Panc1 (cell line): ENCODE results near the gene TREX2. TPM values are rescaled to one million over a fixed set of nuclear protein-coding genes. Genes with fewer than 3 reads are reported as not detected.

Experiments
- ATAC-seq: fragments of 200-7000 bp; cut with Tn5 transposase; 2 replicates; pipeline ENCODE4 v1.9.1; 2020; ENCODE audit warnings: mild to moderate bottlenecking, moderate library complexity
- BruUV-seq: library from RNA; stranded (reverse); fragments of 400-500 nt; replicated peaks from 2 replicates; lab custom pipeline; 2021; lab: Mats Ljungman, UMichigan
- CTCF ChIA-PET: fragments of 300-600 bp; sonication (Branson Sonifier 250); formaldehyde crosslinking; loops from one replicate; lab custom pipeline; 2022; ENCODE audit warnings: antibody characterized with exemption; lab: Charles Lee
- POLR2A ChIA-PET: fragments of 300-600 bp; sonication (Branson Sonifier 250); formaldehyde crosslinking; loops from one replicate; lab custom pipeline; 2022; ENCODE audit warnings: antibody characterized with exemption; lab: Charles Lee
- DNase-seq: peaks from one replicate; pipeline ENCODE4 v3.0.0-alpha.2; 2010; ENCODE audit warnings: low read depth, low spot score
- H3K27ac ChIP-seq: 2 replicates; pipeline ENCODE4 v1.5.1; 2011; ENCODE audit warnings: mild to moderate bottlenecking, low read length, inconsistent platforms
- H3K27me3 ChIP-seq: fragments of 200-500 bp; sonication (Bioruptor generic); 2 replicates; pipeline ENCODE4 v1.6.0; 2014; ENCODE audit warnings: low read length, inconsistent platforms; ENCODE audit not compliant: control insufficient read depth, insufficient read depth
- H3K36me3 ChIP-seq: fragments of 200-500 bp; sonication (Bioruptor generic); 2 replicates; pipeline ENCODE4 v1.5.1; 2014; ENCODE audit warnings: inconsistent platforms, mild to moderate bottlenecking, low read length, moderate library complexity; ENCODE audit not compliant: control insufficient read depth, insufficient read depth
- H3K4me1 ChIP-seq: 2 replicates; pipeline ENCODE4 v1.5.1; 2011; ENCODE audit warnings: inconsistent platforms, mild to moderate bottlenecking, low read length, moderate library complexity; ENCODE audit not compliant: control insufficient read depth, insufficient read depth
- H3K4me3 ChIP-seq, 2 experiments: 2 replicates each; pipeline ENCODE4 v1.5.1; 2011 to 2012; ENCODE audit warnings: low read depth in 2 of 2, low read length in 2 of 2, mild to moderate bottlenecking in 2 of 2, inconsistent platforms in 1 of 2, moderate library complexity in 1 of 2
- H3K9me3 ChIP-seq: fragments of 200-500 bp; sonication (Bioruptor generic); 2 replicates; pipeline ENCODE4 v1.5.1; 2014; ENCODE audit warnings: low read depth, mild to moderate bottlenecking, inconsistent platforms, low read length, moderate library complexity; ENCODE audit not compliant: control insufficient read depth, insufficient read depth
- POLR2AphosphoS5 ChIP-seq: IDR thresholded peaks from 2 replicates; pipeline ENCODE4 v1.6.1; 2012; ENCODE audit warnings: mild to moderate bottlenecking, low read depth, low read length, moderate library complexity
- SIN3A ChIP-seq: IDR thresholded peaks from 2 replicates; pipeline ENCODE4 v1.6.1; 2012; ENCODE audit warnings: low read depth, mild to moderate bottlenecking, low read length, moderate library complexity, borderline replicate concordance; ENCODE audit not compliant: insufficient read depth
- TCF7L2 ChIP-seq: IDR thresholded peaks from 2 replicates; pipeline ENCODE4 v1.6.1; 2011; ENCODE audit warnings: mild to moderate bottlenecking, low read depth, low read length, inconsistent platforms
- in situ Hi-C: cut with HindIII; loops from 2 replicates; pipeline ENCODE4 v1.10.0; 2016; ENCODE audit warnings: low sequenced_read_pairs, low pct_unique_long_range_greater_than_20kb
- intact Hi-C: fragments of 100-400 bp; cut with micrococcal nuclease; formaldehyde crosslinking; loops from one replicate; pipeline ENCODE4 v1.10.0; 2022; ENCODE audit not compliant: unreplicated experiment
- total RNA-seq: library from RNA; stranded (reverse); gene quantifications from one replicate; pipeline ENCODE4 v1.2.1, GENCODE V29; 2021; ENCODE audit not compliant: unreplicated experiment
- TF ChIP-seq, protein P1 (sequence below), 2 experiments: IDR thresholded peaks; 2 replicates each; pipeline ENCODE4 v1.6.1; 2011 to 2012; ENCODE audit warnings: low read depth in 2 of 2, control low read depth in 1 of 2, low read length in 1 of 2, mild to moderate bottlenecking in 1 of 2, moderate library complexity in 1 of 2; ENCODE audit not compliant: insufficient read depth in 1 of 2
- TF ChIP-seq, protein P2 (sequence below): fragments of 450-650 bp; IDR thresholded peaks from 2 replicates; pipeline ENCODE4 v1.5.1; 2017; ENCODE audit warnings: mild to moderate bottlenecking

The TREX2 gene
- total RNA-seq, 1 experiment from 2014 or later, result 2.4 TPM

DNA sequence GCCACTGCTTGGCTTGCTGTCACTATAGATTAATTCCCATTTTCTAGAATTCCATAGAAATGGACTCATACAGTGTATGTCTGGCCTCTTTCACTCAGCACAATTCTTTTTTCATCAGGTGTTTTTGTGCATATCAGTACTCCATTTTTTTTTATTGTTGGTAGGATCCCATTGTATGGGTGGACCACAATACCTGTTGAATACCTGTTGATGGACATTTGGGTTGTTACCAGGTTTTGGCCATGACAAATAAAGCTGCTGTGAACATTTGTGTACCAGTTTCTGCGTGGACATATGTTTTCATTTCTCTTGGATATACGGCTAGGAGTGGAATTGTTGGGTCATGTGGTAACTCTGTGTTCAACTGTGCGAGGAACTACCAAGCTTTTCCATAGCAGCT, 19.7 kb downstream of the TREX2 start:
- POLR2A ChIA-PET, result no interaction called here
- Histone ChIP-seq H3K4me3 (no peak overlapping the region), H3K4me1 (no peaks in the 10 kb centered on the region), H3K27ac (no peak overlapping the region), H3K27me3 (no peaks in the 10 kb centered on the region), H3K36me3 (no peaks in the 10 kb centered on the region), H3K9me3 (no peaks in the 10 kb centered on the region)
- BruUV-seq, result no TSS peak
- TF ChIP-seq SIN3A, result no peak
- TF ChIP-seq POLR2AphosphoS5, result no peak
- TF ChIP-seq TCF7L2, result no peak
- TF ChIP-seq, protein P1, sequence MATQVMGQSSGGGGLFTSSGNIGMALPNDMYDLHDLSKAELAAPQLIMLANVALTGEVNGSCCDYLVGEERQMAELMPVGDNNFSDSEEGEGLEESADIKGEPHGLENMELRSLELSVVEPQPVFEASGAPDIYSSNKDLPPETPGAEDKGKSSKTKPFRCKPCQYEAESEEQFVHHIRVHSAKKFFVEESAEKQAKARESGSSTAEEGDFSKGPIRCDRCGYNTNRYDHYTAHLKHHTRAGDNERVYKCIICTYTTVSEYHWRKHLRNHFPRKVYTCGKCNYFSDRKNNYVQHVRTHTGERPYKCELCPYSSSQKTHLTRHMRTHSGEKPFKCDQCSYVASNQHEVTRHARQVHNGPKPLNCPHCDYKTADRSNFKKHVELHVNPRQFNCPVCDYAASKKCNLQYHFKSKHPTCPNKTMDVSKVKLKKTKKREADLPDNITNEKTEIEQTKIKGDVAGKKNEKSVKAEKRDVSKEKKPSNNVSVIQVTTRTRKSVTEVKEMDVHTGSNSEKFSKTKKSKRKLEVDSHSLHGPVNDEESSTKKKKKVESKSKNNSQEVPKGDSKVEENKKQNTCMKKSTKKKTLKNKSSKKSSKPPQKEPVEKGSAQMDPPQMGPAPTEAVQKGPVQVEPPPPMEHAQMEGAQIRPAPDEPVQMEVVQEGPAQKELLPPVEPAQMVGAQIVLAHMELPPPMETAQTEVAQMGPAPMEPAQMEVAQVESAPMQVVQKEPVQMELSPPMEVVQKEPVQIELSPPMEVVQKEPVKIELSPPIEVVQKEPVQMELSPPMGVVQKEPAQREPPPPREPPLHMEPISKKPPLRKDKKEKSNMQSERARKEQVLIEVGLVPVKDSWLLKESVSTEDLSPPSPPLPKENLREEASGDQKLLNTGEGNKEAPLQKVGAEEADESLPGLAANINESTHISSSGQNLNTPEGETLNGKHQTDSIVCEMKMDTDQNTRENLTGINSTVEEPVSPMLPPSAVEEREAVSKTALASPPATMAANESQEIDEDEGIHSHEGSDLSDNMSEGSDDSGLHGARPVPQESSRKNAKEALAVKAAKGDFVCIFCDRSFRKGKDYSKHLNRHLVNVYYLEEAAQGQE (IDR thresholded peaks at IDR 0.05; ENCODE audit: insufficient read depth in 1 of 2, low read depth in 2 of 2, low read length in 1 of 2), result no peak
- TF ChIP-seq, protein P2, sequence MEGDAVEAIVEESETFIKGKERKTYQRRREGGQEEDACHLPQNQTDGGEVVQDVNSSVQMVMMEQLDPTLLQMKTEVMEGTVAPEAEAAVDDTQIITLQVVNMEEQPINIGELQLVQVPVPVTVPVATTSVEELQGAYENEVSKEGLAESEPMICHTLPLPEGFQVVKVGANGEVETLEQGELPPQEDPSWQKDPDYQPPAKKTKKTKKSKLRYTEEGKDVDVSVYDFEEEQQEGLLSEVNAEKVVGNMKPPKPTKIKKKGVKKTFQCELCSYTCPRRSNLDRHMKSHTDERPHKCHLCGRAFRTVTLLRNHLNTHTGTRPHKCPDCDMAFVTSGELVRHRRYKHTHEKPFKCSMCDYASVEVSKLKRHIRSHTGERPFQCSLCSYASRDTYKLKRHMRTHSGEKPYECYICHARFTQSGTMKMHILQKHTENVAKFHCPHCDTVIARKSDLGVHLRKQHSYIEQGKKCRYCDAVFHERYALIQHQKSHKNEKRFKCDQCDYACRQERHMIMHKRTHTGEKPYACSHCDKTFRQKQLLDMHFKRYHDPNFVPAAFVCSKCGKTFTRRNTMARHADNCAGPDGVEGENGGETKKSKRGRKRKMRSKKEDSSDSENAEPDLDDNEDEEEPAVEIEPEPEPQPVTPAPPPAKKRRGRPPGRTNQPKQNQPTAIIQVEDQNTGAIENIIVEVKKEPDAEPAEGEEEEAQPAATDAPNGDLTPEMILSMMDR, result no peak
- no peak for ATAC-seq
- intact Hi-C loops, result no loop called here
- CTCF ChIA-PET, result no interaction called here
- DNase-seq, result no peak
- in situ Hi-C loops, result no loop called here

DNA sequence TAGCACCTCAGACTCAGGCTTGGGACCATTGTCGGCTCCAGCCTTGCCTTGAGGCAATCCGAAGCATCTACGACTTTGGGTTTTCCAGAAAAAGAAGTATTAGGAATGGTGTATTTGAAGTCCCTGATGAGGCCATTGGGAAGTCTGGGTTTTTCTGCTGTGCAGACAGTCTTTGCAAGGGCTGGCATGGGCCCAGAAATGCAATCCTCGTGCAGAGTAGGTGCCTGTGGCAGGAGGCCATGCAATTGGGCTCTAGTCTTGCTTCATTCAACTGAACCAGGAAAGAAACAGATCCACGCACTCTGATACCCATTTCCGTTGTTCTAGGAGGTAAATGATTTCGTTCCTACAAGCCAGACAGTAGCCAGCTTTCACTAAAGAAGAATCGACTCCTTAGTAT, 22.2 kb downstream of the TREX2 start:
- DNase-seq (no peak), ATAC-seq (no peak)
- Histone ChIP-seq H3K4me1 (no peaks in the 10 kb centered on the region), H3K4me3 (no peak overlapping the region), H3K27ac (no peak overlapping the region), H3K27me3 (no peaks in the 10 kb centered on the region), H3K9me3 (no peaks in the 10 kb centered on the region), H3K36me3 (no peaks in the 10 kb centered on the region)
- no TSS peak for BruUV-seq
- ChIA-PET POLR2A (no interaction called here), CTCF (no interaction called here)
- in situ Hi-C loops (no loop called here), intact Hi-C loops (no loop called here)
- TF ChIP-seq, protein P1 (IDR thresholded peaks at IDR 0.05; ENCODE audit: insufficient read depth in 1 of 2, low read depth in 2 of 2, low read length in 1 of 2), result no peak
